ENCODE results near the gene MVK. TPM values are rescaled to one million over a fixed set of nuclear protein-coding genes. Genes with fewer than 3 reads are reported as not detected.

MVK gene
- total RNA-seq, 1 experiment from 2014 or later: 19.2 TPM

DNA sequence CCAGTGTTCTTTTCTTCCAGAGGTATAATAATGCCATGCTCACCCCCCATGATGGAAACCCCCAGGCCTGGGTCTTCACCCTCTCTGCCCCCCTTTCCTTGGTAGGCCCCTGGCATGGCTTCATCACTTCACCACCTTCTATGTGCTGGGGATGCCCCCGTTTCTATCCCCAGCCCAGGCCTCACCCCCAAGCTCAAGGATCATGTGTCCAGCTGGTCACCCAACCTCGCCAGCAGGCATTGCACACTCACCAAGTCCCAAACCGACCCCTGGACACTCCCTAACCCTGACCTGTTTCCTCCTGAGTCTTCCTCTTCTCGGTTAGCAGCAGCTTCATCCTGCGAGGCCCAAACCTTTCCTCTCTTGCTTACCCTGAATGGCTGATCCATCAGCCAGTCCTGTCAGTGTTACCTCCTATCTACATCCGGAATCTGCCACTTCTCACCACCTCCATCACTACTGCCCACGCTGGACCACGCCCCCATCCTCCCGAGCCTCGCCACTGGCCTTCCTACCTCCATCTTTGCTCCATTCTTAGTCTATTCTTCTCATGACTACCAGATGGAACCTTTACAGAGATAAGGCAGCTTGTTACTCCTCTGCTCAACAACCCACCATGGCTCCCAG, 69.0 kb downstream of the MVK start:
- Histone ChIP-seq H3K27me3 (ENCODE audit: insufficient read depth, low read length) (no peaks in the 10 kb centered on the region), H3K4me1 (ENCODE audit: insufficient read depth, low read length) (no peaks in the 10 kb centered on the region), H4K91ac (ENCODE audit: insufficient read length, low read depth, low read length) (no peak overlapping the region), H3T11ph (ENCODE audit: low read length) (no peak overlapping the region), H3K9me3 (ENCODE audit: control insufficient read depth, low read depth, low read length) (no peaks in the 10 kb centered on the region), H4K20me1 (ENCODE audit: control insufficient read depth, insufficient read depth, insufficient read length) (no peaks in the 10 kb centered on the region), H4K8ac (replicated peaks; ENCODE audit: insufficient read length, low read depth, low read length) (no peak overlapping the region), H3K23ac (ENCODE audit: insufficient read length, low read depth, low read length) (no peak overlapping the region), H3K9ac (ENCODE audit: extremely low read depth, insufficient read length, low read length) (no peak overlapping the region), H2BK5ac (ENCODE audit: insufficient read length, low read length) (no peak overlapping the region), H3K14ac (ENCODE audit: insufficient read depth, low read length) (no peak overlapping the region; the same call in 1 of the 2 replicates), H2AFZ (ENCODE audit: low read length) (no peak overlapping the region), H2BK15ac (ENCODE audit: low read depth, low read length) (0 out of 2 replicates have a peak overlapping the region, but pooled peaks have one; percentile 19), H2BK12ac (ENCODE audit: insufficient read length, low read depth, low read length) (no peak overlapping the region), H2AK5ac (ENCODE audit: insufficient read length, low read length) (no peak overlapping the region), H3K79me2 (ENCODE audit: insufficient read depth, low read length) (no peaks in the 10 kb centered on the region), H3K4ac (ENCODE audit: low read depth, low read length) (no peak overlapping the region), H3K18ac (ENCODE audit: insufficient read length, low read depth, low read length) (no peak overlapping the region), H3K56ac (ENCODE audit: insufficient read length, low read depth, low read length) (no peak overlapping the region), H4K5ac (ENCODE audit: insufficient read length, low read depth, low read length) (no peak overlapping the region), H2BK20ac (ENCODE audit: low read depth, low read length, poor library complexity, severe bottlenecking) (no peak overlapping the region), H3K79me1 (ENCODE audit: insufficient read depth, low read depth, low read length, poor library complexity, severe bottlenecking) (no peaks in the 10 kb centered on the region), H3K27ac (ENCODE audit: insufficient read length, low read depth, low read length) (no peak overlapping the region), H3K23me2 (ENCODE audit: insufficient read length, low read depth, low read length, poor library complexity, severe bottlenecking) (no peaks in the 10 kb centered on the region), H3K4me2 (ENCODE audit: insufficient read depth, insufficient read length, low read length) (no peak overlapping the region), H2BK120ac (ENCODE audit: low read depth, low read length, poor library complexity, severe bottlenecking) (no peak overlapping the region)
- Mint-ChIP-seq H3K36me3 (ENCODE audit: insufficient read depth in 1 of 3, low read depth in 3 of 3) (no peaks in the 10 kb centered on the region), H3K27ac (no peak overlapping the region), H3K4me3 (no peak overlapping the region), H3K4me1 (no peaks in the 10 kb centered on the region), H3K9me3 (no peaks in the 10 kb centered on the region), H3K27me3 (ENCODE audit: low read depth) (peaks cover 1% of the 10 kb centered on the region; the same call in 1 of the 2 replicates)
- no peak for DNase-seq
- no CpG with 5 or more reads among the region's 10 CpGs for WGBS (ENCODE audit: extremely low coverage, insufficient read length, low lambda C conversion rate)
- TF ChIP-seq, protein P1, sequence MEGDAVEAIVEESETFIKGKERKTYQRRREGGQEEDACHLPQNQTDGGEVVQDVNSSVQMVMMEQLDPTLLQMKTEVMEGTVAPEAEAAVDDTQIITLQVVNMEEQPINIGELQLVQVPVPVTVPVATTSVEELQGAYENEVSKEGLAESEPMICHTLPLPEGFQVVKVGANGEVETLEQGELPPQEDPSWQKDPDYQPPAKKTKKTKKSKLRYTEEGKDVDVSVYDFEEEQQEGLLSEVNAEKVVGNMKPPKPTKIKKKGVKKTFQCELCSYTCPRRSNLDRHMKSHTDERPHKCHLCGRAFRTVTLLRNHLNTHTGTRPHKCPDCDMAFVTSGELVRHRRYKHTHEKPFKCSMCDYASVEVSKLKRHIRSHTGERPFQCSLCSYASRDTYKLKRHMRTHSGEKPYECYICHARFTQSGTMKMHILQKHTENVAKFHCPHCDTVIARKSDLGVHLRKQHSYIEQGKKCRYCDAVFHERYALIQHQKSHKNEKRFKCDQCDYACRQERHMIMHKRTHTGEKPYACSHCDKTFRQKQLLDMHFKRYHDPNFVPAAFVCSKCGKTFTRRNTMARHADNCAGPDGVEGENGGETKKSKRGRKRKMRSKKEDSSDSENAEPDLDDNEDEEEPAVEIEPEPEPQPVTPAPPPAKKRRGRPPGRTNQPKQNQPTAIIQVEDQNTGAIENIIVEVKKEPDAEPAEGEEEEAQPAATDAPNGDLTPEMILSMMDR (conservative IDR thresholded peaks at IDR 0.05): no peak

Data from H9 (cell line).